Hepatic stellate cell (primary cell): Measurements from ENCODE around the gene ARRDC5.
"Not testable (repeated sequence)": the region's sequence is repeated elsewhere in the genome, so short reads cannot be mapped to it uniquely, and the experiment has no call there.

ENCODE experiments used
- DNase-seq: peaks from one replicate; pipeline ENCODE4 v3.0.0; 2011; ENCODE audit warnings: low spot score

Gene ARRDC5

GRCh38 chr19:4909897-4910593 is 7.3 kb upstream of the ARRDC5 start:
- peak; percentile 98 for DNase-seq

- DNase-seq: peak; percentile 26
Observed at GRCh38 chr19:4909156-4909896, 6.6 kb upstream of the ARRDC5 start, which contains the start of gene UHRF1. Gene UHRF1 (plus strand): TSS chr19:4909501. CDS start chr19:4910886, 1,385 bp downstream.

GRCh38 chr19:4908781-4909155 is 6.1 kb upstream of the ARRDC5 start:
- no peak for DNase-seq

- no peak for DNase-seq
Observed at GRCh38 chr19:4908360-4908759, 5.7 kb upstream of the ARRDC5 start.

- DNase-seq: no peak
Observed at GRCh38 chr19:4906963-4907362, 4.3 kb upstream of the ARRDC5 start.

- DNase-seq: no peak
Observed at GRCh38 chr19:4904481-4904880, 1.8 kb upstream of the ARRDC5 start.

- DNase-seq: not testable (repeated sequence)
Observed at GRCh38 chr19:4900879-4901278, 1.8 kb downstream of the ARRDC5 start.

GRCh38 chr19:4897146-4897545 is 5.5 kb downstream of the ARRDC5 start:
- DNase-seq: no peak

- DNase-seq: no peak
Observed at GRCh38 chr19:4896372-4896771, 6.3 kb downstream of the ARRDC5 start.

- not testable (repeated sequence) for DNase-seq
Observed at GRCh38 chr19:4892962-4893361, 9.7 kb downstream of the ARRDC5 start.

- DNase-seq: no peak
Observed at GRCh38 chr19:4891066-4891465, 11.6 kb downstream of the ARRDC5 start.

- DNase-seq: no peak
Observed at GRCh38 chr19:4889034-4889815, 13.5 kb downstream of the ARRDC5 start.

GRCh38 chr19:4887803-4888202 is 14.9 kb downstream of the ARRDC5 start:
- not testable (repeated sequence) for DNase-seq

GRCh38 chr19:4884993-4885392 is 17.7 kb downstream of the ARRDC5 start:
- not testable (repeated sequence) for DNase-seq

- not testable (repeated sequence) for DNase-seq
Observed at GRCh38 chr19:4882874-4883273, 19.8 kb downstream of the ARRDC5 start.

- no peak for DNase-seq
Observed at GRCh38 chr19:4879041-4879440, 23.7 kb downstream of the ARRDC5 start.

GRCh38 chr19:4878491-4878968 is 24.2 kb downstream of the ARRDC5 start:
- no peak for DNase-seq

- DNase-seq: no peak
Observed at GRCh38 chr19:4877753-4878490, 24.8 kb downstream of the ARRDC5 start.

GRCh38 chr19:4873930-4874329 is 28.8 kb downstream of the ARRDC5 start:
- no peak for DNase-seq

- DNase-seq: no peak
Observed at GRCh38 chr19:4871711-4872110, 31.0 kb downstream of the ARRDC5 start.

- peak; percentile 91 for DNase-seq
Observed at GRCh38 chr19:4870025-4870700, 32.5 kb downstream of the ARRDC5 start.
